Activated CD8-positive, alpha-beta memory T cell treated with anti-CD3 and anti-CD28 coated beads, Interleukin-2, amount 50 U/mL, for 4 hours (primary cell): ENCODE data around the gene THAP9.
"Not testable (repeated sequence)": the region's sequence is repeated elsewhere in the genome, so short reads cannot be mapped to it uniquely, and the experiment has no call there.

Source experiments
- DNase-seq: peaks from one replicate; pipeline ENCODE4 v3.0.0-alpha.2; 2020

The THAP9 gene

GRCh38 chr4:82893942-82894341 is 6.6 kb upstream of the THAP9 start:
- DNase-seq: no peak

DNA sequence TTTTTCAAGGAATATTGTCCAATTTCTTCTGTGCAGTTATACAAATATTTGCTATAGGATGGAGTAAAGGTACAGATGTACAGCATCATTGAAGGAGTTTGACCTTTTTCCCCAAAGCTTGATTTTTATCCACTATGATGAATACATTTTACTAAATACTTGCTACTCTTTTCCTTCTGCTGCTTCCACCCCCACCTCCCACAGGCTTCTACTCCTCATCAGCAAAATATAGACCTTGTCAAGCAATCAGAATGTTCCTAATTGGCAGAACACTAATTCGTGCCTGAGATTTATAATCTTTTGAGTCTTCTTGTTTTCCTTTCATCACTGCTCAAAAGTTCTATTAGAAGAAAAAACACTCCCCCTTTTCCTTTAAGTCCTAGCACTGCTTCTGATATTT is 3.8 kb upstream of the THAP9 start:
- DNase-seq: no peak

DNA sequence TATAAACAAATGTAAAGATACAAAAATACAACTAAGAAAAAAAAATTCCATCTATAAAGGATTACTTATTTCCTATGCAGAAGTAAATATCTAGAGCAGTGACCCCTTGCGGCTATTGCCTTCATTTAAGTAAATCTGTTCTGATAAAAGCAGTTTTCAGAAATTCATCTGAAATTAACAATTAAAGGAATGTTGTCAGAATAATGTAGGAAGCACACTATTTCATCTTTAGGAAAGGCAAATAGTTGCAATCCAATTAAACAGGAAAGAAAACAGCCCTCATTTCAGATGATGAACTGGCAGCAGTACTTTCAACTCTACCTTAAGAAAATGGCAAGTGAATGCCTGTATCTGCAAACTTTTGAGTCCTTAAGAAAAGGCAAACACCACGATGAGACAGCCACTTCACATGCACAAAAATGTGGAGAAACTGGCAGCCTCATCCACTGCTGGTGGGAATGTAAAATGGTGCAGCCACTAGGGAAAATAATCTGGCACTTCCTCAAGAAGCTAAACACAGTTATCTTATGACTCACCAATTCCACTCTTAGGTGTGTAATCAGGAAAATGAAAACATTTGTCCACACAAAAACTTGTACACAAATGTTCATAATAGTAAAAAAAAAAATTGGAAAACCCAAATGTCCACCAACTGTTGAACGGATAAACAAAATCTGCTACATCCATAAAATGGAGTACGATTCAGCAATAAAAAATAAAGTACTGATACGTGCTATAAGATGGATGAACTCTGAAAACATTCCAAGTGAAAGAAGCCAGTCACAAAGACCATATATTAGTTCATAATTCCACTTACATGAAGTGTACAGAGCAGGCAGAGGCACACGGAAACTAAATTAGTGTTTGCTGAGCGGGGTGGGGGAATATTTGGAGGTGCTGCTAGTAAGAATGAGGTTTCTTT is 2.0 kb upstream of the THAP9 start:
- no peak for DNase-seq

DNA sequence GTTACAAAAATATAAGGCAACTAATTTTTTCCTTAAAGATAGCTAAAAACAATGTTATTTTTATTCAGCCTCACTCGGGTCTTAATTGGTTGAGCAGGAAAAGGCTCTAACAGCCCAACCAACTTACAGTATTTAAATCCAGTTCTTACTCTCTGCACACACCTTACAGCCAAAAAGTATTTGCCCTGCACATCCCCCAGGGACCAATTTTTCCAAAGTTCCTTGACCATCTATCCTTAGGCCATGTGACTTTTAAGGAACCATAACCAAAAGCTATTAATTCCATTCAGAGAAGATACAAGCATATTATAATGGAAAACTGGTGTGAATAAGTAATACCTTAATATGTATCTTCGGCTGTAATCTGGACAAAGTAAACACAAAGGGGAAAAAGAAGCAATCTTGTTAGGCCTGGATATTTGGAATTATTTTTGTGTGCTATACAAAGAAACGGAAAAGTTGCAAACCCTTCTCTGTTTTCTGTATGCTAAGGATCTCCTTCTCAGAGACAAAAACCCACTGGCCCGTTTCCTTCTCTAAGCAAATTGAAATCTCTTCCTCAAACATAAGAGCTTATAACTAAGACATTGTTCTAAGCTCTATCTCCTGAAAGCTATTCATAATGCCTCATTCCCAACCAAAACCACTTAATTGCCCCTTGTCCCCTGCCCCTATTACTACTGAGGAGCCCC is 1.0 kb upstream of the THAP9 start:
- no peak for DNase-seq

DNA sequence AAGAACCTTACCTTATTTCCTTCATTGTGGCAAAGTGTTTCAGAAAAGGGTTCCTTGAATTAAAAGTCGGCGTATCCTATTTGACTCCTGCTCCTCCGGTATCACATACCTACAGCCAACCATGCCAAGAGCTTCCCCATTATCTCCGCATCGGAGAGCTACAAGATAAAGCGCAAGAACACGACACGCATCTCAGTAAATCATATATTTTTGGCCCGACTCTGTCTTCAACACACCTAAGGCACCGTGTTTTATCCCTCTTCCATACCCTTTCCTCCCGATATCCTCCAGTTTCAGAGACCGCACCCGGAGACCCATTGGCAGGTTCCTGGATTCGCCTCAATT is 497 bp upstream of the THAP9 start:
- DNase-seq: no peak

DNA sequence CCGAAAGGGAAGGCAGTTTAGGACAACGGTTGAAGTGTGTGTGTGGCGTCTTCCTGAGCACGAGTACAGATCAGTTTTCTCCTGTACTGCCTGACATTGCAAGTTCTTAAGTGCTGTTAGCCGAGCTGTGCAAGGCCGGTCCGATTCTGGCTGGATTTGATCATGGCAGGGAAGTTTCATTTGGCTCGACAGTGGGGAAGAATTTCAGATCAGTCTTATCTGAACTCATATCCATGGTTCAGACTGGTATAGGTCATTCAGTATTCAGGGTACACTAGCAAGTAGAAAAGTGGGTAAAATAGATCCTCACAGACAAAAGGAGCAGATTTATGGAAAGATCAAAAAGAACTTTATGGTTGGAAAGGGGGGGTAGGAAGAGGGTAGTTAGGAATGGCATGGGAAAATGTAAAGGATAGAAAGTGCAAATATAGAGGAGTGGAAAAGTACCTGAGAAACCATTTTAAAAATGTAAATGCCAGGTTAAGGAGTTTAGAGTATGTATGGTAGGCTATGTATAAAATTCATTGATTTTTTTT is 716 bp downstream of the THAP9 start:
- DNase-seq: no peak

DNA sequence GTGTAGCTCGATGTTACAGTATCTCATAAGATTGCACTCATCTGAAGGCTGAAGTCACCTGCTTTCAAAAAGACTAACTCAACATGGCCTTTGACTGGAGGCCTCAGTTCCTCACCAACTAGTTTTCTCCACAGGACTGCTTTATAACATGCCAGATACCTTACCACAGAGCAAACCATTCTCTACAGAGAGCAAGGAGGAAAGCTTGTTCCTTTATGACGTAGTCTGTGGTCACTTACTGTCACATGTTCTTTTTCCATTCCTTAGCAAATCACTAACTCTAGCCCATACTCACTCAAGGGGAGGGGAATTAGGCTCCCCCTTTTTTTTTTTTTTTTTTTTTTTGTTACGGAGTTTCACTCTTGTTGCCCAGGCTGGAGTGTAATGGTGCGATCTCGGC is 3.2 kb downstream of the THAP9 start:
- DNase-seq: no peak

DNA sequence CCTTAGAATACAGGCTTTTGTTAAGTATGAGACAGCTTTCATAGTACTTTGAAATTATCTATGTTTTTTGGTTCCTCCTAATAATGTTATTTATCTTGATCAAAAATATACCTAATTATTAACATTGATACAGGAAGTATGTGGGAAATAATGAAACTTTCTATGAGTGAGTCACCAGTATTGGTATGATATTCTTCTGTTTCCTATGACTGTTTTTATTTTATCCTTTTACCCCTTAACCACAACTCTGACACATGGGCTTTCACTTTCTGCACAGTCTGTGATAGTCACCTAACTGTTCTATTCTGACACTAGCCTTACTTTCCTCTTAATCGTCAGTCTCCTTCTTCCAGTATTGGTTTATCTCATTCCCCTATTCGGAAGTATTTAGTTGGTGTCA is 4.7 kb downstream of the THAP9 start:
- no peak for DNase-seq

- DNase-seq: no peak
Measured at GRCh38 chr4:82906469-82906868, 5.9 kb downstream of the THAP9 start.

DNA sequence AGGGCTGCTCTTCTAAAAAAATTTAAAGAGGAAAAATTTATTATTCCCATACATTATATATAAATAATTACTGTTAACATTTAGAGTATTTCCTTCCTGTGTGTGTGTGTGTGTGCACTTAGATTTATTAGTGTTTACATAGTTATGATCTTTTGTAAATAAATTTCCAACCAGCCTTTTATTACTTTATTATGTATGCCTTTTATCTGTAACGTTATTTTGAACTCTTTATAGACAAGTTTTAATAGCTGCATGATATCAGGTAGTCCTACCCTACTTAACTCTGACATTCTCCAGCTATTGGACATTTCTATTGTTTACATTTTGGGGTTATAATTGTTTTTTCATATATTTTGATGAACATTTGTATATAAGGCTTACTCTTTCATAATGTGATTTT is 8.8 kb downstream of the THAP9 start:
- no peak for DNase-seq

- no peak for DNase-seq
Measured at GRCh38 chr4:82913305-82913704, 12.8 kb downstream of the THAP9 start.

DNA sequence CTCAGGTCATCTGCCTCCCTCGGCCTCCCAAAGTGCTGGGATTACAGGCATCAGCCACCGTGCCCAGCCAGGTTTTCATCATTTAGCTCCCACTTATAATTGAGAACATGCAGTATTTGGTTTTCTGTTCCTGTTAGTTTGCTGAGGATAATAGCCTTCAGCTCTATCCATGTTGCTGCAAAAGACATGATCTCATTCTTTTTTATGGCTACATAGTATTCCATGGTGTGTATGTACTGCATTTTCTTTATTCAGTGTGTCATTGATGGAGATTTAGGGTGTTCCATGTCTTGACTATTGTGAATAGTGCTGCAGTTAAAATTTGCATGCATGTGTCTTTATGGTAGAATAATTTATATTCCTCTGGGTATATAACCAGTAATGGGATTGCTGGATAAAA is 13.4 kb downstream of the THAP9 start:
- DNase-seq: not testable (repeated sequence)

DNA sequence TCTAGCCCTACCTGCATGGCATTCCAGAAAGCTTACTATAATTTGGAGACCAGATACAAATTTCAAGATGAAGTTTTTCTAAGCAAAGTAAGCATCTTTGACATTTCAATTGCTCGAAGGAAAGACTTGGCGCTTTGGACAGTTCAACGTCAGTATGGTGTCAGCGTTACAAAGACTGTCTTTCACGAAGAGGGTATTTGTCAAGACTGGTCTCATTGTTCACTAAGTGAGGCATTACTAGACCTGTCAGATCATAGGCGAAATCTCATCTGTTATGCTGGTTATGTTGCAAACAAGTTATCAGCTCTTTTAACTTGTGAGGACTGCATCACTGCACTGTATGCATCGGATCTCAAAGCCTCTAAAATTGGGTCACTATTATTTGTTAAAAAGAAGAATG is 17.6 kb downstream of the THAP9 start:
- no peak for DNase-seq

GRCh38 chr4:82919386-82919785 is 18.9 kb downstream of the THAP9 start:
- no peak for DNase-seq

- DNase-seq: no peak
Measured at GRCh38 chr4:82921795-82922194, 21.3 kb downstream of the THAP9 start.

DNA sequence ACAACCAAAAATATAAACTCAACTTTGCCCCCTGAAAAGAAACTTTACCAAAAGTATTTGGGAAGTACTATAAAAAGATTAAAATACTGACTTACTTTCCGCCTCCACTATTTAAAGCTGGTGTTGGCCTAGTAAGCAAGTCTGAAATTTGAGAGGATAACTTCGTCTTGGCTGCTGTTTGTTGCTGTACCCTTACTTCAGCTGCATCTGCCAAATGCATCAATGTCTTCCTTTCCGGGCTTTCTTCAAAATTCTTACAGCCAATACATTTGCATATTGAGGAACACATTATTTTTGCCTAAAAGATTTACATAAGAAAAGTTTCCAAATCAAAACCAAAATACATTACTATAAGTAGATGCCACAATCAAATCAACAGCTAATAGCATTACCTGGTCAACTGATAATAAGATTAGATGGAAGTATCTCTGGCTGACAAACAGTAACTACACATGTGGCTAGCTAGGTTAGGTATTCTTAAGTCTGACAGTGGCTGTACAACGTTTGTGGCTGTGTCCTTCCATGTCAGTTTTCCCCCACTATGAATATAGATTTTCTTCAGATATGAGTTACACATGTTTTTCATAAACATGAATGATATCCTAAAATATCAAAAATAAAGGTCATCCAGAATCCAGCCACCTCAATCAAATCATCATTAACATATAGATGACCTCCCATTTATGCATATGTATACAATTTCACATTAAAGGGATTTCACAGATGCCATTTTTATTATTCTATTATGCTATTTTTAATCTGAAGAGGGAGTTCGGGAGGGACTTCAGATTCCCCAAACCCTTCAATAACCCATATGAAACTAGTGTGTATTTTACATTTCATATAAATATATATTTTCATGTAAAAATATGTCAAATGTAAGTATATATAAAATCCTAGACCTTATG is 30.6 kb downstream of the THAP9 start:
- DNase-seq: no peak

- DNase-seq: no peak
Measured at GRCh38 chr4:82934441-82934840, 33.9 kb downstream of the THAP9 start.

GRCh38 chr4:82939414-82939813 is 38.9 kb downstream of the THAP9 start:
- no peak for DNase-seq

DNA sequence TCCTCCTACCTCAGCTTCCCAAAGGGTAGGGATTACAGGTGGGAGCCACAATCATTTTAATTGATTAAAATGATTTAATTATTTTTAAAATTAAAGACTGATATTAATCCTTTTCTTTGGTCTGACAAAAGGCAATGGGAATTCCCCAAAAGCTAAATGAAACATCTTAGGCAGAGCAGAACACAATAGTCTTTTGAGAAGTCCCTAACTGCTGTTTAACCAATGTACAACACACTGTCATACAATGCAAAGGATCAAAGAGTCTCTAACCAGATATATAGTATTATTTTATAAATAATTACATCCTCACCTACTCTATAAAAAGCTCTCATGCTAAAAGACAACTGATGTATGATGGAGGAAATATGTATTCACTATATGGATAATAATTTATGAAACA is 47.0 kb downstream of the THAP9 start:
- DNase-seq: no peak

DNA sequence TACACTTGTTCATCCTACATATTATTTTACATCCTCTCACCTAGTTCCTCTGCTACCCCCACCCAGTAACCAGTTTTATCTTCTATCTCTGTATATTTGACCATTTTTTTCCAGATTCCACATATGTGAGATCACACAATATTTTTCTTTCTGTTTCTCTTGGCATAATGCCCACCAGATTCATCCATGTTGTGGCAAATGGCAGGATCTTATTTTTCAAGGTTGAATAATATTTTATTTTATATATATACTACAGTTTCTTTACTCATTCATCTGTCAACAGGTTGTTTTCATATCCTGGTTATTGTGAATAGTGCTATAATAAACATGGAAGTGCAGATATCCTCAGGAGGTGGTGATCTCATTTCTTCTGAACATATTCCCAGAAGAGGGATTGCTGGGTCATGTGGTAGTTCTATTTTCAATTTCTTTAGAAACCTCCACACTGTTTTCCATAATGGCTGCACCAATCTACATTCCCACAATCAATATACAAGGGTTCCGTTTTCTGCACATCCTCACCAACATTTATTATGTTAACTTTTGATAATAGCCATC is 48.2 kb downstream of the THAP9 start:
- no peak for DNase-seq

GRCh38 chr4:82951196-82951595 is 50.7 kb downstream of the THAP9 start:
- no peak for DNase-seq

- DNase-seq: no peak
Measured at GRCh38 chr4:82954212-82954611, 53.7 kb downstream of the THAP9 start.

GRCh38 chr4:82957045-82957444 is 56.5 kb downstream of the THAP9 start:
- no peak for DNase-seq
